ENCODE data around the gene PLXNB1.
A peak's percentile ranks its signal among the peaks of the same experiment; 100 is the strongest.
"Not testable (repeated sequence)": the region's sequence is repeated elsewhere in the genome, so short reads cannot be mapped to it uniquely, and the experiment has no call there.

The PLXNB1 gene

DNA sequence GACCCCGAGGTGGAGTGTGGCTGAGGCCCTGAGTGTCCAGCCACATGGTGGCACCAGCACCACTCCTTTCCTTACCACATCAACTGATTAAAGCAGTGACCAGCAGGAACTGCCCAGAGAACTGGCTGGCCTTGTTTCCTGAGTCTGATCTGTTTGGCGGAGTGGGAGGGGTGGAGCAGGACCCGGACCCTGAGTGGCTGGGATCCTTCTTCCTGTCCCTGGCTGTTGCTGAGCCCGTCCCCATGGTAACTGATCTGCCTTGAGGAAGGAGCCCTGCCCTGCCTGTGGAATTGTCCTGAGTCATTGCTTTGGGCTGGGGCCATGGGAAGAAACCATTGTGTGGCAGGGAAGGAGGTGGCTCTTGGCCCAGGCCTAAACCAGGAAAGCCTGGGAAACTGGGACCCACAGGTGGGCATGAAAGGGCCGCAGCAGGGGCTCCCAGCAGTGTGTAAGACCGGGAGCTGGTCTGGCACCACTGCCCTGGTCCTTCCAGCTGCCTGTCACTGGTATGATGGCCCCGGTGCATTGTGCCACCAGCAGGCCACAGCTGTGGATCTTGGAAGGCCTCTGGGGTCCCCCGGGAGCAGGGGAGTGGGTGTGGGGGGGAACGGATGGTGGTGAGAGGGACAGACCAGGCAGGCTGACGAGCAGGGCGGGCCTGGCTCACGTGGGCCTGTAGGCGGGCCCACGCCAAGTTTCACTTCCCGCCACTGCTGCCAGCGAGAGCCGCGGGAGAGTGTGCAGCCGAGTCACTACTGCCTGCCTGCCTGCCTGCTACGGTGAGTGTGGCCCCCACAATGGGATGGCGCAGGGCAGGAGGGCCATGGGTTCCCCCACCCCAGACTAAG, 35.9 kb upstream of the PLXNB1 start:
- DNase-seq (ENCODE audit: low spot score), result peak; percentile 81

DNA sequence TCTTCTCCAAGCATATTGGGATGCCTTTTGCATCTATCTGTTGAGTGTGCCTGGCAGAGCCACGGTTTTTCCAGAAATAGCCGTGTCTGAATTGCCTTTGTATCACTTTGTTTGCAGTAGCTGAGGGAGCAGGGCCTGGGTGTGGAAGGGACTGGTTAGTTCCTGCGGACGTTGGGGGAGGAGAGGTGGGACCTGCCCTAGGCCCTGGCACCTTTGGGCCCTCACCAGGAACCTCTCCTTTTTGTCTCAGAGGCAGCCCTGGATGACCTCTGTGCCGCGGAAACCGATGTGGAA, 35.3 kb upstream of the PLXNB1 start:
- no peak for DNase-seq (ENCODE audit: low spot score)

DNA sequence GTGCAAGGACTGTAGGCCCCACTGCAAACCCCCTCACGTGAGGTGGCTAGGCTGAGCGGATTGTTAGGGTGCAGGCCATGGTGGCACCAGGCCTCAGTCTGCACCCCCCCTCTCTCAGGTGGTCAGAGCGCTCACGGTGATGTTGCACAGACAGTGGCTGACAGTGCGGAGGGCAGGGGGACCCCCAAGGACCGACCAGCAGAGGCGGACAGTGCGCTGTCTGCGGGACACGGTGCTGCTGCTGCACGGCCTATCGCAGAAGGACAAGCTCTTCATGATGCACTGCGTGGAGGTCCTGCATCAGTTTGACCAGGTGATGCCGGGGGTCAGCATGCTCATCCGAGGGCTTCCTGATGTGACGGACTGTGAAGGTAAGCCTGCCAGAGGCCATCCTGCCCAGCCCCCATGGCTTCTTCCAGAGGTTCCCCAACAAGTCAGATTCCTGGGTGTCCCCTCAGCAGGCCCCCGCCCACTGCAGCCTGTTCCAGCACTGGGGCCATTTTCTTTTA, 34.9 kb upstream of the PLXNB1 start:
- no peak for DNase-seq (ENCODE audit: low spot score)

DNA sequence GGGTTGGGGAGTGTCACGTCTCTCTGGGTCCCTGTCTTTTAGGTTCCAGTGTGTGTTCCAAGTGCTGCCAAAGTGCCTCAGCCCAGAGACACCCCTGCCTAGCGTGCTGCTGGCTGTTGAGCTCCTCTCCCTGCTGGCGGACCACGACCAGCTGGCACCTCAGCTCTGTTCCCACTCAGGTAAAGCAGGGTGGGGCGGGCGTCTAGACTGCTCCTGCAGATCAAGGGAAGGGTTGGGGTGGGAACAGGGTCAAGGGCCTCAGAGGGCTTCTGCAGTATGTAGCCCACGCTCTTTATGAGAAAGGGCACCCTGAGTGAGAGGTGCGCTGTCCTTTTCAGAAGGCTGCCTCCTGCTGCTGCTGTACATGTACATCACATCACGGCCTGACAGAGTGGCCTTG, 33.8 kb upstream of the PLXNB1 start:
- DNase-seq (ENCODE audit: low spot score), result no peak

DNA sequence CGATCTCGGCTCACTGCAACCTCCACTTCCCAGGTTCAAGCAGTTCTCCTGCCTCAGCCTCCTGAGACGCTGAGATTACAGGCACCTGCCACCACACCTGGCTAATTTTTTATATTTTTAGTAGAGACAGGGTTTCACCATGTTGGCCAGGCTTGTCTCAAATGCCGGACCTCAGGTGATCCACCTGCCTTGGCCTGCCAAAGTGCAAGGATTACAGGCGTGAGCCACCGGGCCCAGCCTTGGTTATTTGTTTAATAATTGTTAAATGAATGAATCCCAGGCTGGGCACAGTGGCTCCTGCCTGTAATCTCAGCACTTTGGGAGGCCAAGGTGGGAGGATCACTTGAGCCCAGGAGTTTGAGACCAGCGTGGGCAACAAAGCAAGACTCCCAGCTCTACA, 31.9 kb upstream of the PLXNB1 start:
- not testable (repeated sequence) for DNase-seq (ENCODE audit: low spot score)

DNA sequence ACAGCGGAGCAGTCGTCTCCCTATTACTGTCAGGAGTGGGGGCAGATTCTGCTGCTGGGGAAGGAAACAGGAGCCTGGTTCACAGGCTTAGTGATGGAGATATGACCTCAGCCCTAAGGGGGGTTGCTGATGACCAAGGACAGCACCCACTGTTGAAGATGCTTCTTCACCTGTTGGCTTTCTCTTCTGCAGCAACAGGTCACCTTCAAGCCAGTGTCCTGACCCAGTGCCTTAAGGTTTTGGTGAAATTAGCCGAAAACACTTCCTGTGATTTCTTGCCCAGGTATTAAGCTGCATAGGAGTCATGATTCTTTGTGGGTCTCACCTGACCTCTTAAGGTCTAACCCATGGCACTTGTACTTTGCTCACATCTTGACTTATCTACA, 30.6 kb upstream of the PLXNB1 start:
- DNase-seq (ENCODE audit: low spot score), result no peak

DNA sequence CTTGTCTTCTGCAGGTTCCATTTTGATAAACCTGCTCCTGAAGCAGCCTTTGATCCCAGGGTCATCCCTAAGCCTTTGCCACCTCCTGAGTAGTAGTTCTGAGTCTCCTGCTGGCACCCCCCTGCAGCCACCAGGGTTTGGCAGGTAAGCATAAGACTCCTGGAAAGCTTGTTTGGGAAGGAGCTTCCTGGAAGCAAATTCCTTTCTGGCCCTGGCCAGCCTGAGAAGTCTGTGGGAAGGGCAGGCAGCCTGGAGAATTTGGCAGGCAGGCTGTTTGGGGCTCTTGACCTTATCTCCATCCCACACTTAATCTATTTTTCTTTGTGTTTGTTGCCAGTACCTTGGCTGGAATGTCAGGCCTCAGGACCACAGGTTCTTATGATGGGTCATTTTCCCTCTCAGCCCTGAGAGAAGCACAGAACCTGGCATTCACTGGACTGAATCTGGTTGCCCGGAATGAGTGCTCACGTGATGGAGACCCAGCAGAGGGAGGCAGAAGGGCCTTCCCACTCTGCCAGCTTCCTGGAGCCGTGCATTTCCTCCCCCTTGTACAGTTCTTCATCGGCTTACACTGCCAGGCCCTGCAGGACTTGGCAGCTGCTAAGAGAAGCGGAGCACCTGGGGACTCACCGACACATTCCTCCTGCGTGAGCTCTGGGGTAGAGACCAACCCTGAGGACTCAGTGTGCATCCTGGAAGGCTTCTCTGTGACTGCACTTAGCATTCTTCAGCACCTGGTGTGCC, 30.1 kb upstream of the PLXNB1 start:
- no peak for DNase-seq (ENCODE audit: low spot score)

DNA sequence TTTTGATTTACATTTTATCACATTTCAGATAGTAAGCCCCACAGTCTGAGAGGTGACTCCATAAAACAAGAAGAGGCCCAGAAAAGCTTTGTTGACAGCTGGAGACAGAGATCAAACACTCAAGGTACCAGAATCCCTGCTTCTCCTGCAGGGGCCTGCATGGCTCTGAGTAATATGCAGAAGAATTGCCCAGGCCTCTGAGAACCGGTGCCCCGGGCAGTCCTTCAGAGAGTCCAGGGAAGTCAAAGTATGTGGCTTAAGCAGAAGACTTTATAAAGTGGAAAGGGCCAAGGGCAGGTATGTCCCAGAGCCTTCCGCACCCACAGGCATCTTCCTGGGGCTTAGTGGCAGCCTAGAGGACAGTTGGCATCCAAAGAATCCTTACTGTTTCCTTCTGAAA, 29.4 kb upstream of the PLXNB1 start:
- no peak for DNase-seq (ENCODE audit: low spot score)

DNA sequence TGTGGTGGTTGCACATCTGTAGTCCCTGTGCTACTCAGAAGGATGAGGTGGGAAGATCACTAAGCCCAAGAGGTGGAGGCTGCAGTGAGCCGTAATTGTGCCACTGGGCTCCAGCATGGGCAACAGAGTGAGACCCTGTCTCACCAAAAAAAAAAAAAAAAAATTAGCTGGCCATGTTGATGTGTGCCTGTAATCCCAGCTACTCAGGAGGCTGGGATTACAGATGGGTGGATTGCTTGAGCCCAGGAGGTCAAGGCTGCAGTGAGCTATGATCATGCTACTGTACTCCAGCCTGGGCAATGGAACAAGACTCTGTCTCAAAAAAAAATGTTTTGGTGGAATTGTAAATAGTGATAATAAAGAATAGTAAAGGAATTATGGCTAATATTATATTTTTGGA, 26.6 kb upstream of the PLXNB1 start:
- no peak for DNase-seq (ENCODE audit: low spot score)

DNA sequence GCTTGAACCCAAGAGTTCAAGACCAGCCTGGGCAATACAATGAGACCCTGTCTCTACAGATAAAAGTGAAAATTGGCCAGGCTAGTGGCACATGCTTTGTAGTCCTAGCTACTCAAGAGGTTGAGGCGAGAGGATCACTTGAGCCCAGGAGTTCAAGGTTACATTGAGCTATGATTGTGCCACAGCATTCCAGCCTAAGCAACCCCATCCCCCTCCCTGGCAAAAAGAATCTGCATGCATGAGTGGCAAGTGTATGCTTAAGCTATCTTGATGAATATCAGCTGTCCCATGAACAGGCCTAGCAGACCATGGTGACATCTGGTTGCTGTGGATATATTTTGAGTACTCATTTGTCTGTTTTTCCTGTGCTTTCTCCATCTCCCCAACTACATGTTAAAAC, 21.4 kb upstream of the PLXNB1 start:
- DNase-seq (ENCODE audit: low spot score), result no peak

DNA sequence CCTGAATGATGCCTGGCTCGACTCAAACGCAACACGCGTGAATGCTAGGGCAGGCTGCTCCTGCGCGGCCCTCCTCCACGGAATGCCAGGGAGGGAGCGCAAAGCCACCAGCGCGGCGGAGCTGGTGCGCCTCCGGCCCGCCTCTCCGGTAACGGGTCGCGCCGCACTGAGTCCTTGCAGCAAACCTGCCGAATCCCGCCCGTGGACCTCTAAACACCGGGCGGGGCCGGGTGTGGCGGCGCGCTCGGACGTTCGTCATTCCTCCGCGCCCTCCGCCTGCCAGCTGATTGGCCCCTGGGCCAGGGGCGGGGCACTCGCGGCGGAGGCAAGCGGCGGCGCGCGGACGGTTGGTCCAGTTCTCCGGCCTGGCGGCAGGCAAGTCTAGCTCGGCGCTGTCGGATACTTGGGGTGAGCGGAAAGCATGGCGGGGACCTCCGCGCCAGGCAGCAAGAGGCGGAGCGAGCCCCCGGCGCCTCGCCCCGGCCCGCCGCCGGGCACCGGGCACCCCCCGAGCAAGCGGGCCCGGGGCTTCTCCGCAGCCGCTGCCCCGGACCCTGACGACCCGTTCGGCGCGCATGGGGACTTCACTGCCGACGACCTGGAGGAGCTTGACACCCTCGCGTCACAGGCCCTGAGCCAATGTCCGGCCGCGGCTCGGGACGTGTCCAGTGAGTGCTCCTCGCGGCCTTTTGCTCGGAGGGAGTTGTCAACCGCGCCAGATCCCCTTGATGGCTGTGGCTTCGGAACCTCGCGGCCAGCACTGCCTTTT, 16.7 kb upstream of the PLXNB1 start, which contains the start of gene ATRIP:
ATRIP (plus strand) TSS at position 313 of the 769 bp plus-strand sequence; CDS start at position 422, 109 bp downstream.
- DNase-seq (ENCODE audit: low spot score), result peak; percentile 76

DNA sequence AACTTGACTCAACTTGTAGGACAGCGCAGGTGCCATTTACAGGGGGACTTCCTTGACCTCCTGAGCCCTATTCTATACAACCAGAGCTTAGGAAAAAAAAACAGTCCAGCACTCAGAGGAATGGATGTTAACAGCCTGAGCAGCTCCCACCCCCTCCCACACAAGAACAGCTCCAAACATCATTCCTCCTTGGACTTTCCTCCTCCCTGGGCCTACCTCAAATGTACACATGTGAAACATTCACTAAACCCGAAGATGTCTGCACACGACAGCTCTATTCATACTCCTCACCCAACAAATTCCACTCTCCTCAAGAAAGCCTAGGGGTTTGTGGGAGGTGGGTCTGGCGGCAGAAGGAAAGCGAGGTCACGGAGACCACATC, 16.1 kb upstream of the PLXNB1 start:
- DNase-seq (ENCODE audit: low spot score), result no peak

DNA sequence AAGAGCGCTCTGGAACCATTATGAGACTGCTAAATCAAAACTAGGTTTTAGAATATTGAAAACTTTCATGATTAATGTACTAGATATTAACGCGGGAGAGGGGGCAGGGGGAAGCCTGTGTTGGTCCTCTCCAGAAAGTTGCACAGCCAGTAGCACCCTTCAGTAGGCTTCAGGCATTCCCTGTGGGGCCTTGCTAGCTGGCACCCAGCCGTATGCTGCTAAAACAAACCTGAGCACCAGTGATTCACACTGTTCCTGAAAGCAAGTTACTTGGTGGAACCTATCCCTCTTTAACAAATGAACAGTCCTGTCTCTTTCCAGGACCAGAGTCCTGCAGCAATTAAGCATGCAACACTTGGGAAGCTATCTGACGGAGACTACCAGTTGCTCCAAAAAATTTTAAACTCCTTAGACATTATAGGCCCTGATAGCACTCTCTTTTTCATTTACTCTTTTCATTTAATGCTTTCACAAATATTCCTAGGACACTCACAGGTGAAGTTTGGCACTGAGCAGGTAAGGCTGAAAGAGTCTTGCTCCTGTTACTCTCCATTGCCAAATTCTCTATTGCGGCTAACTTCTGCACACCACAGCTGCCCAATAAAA, 15.5 kb upstream of the PLXNB1 start:
- DNase-seq (ENCODE audit: low spot score), result no peak

DNA sequence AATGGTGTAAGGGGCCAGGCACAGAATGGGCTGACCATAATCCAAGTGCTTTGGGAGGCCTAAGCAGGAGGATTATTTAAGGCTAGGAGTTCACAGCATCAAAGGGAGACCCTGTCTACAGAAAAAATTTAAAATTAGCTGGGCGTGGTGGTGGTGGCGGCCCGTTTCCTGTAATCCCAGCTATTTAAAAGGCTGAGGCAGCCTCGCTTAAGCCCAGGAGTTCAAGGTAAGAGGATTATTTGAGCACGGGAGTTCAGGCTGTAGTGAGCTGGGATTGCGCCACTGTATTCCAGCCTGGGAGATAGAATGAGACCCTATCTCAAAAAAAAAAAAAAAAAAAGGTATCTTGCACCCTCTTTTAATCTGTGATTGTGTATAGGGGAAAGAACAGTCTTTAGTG, 12.1 kb upstream of the PLXNB1 start:
- no peak for DNase-seq (ENCODE audit: low spot score)

DNA sequence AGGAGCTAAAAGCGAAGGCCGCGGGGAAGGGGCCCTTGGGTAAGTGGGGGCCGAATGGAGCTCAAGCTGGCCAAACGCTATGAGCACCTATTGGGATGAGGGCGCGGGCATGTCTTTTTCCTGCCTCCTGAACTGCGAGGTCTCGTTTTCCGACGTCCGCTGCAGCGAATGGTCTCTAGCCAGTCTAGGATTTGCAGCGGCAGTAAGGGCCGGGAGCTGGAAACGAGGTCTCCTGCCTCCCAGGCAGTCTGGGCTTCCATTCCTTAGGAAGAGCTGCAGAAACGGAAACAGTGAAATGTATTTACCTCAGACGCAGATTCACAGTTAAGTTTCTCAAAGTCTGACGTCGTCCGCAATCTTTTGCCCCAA, 10.7 kb upstream of the PLXNB1 start:
- no peak for DNase-seq (ENCODE audit: low spot score)

DNA sequence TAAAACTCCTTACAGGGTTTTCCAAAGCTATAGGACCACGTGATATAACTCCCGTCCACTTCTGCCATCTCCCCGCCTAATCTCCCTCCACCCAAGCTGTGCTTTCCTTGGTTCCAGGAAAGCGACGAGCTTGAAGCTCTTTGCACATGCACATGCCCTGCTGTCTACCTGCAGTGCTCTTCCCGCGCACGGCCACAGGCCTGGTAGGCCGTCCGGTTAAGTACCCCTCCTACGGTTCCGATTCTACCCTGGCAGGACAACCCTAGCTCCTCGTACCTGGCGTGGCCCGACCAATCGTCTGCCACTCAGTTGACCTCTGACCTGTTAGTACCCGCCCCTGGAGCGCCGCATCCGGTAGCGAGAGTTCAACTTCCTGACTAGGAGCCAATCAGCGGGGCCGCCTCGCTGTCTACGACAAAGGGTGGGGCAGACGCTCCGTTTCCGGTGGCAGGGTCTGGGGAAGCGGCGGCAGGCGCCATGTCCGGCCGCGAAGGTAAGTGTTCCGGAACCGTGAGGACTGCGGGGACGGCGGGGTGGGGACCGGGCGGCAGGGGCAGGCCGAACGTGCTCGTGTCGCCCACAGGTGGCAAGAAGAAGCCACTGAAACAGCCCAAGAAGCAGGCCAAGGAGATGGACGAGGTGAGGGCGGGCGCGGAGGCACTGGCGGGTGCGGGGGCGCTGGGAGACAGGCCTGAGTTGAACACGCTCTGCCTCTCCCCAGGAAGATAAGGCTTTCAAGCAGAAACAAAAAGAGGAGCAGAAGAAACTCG, 10.1 kb upstream of the PLXNB1 start, which contains the start of the genes CCDC51 and TMA7:
CCDC51 (minus strand) TSS at position 300 of the 770 bp plus-strand sequence. CDS start 4,991 bp downstream, outside the sequence.
TMA7 (plus strand) TSS at position 438 of the 770 bp plus-strand sequence; CDS start at position 478, 40 bp downstream.
- peak; percentile 93 for DNase-seq (ENCODE audit: low spot score)

DNA sequence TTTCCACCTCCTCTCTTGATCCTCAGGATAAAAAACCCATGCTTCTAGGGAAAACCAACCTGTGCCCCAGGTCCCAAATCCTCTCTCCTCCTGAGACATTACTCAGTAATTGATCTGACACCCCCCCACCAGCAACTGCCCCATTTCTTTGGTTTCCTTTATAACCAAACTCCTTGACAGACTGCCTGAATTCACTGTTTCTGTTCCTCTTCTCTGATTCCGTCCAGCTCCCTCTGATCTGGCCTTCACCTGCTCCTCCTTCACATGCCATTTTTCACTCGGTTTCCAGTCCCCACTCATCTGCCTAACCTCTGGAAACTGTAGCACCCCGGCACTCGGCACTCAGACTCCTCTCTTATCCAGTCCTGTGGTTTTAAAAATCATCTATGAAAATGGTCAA, 7.9 kb upstream of the PLXNB1 start:
- DNase-seq (ENCODE audit: low spot score), result no peak

DNA sequence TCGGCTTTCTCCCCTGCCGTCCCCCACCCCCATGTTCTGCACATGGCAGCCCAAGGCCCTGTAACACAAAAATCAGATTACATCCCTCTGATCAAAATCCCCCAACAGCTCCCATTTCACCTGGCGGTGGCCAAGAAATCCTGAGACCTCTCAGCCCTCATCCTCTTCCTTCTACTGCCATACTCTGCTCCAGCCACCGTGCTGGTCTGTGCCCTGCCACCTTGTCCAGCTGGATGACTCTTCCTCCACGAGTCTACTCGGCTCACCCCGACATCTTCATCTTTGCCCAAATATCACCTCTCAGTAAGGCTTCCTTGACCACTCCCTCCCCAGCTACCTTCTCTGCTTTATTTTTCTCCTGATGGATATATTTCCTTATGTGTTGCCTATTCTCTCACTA, 7.0 kb upstream of the PLXNB1 start:
- no peak for DNase-seq (ENCODE audit: low spot score)

DNA sequence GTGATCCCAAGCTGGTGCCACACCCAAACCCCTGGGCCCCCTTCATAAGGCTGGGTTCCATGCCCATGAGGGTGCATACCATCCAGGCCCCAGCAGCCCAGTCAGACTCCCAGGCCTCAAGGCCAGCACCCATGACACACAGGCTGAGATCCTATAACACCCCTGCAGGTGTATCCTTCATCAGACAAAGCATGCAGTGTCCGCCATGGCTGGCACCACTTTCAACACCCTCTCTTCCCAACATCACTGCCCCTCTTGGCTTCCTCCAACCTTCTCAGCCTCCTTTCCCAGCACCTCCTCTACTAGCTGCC, 6.5 kb upstream of the PLXNB1 start:
- no peak for DNase-seq (ENCODE audit: low spot score)

DNA sequence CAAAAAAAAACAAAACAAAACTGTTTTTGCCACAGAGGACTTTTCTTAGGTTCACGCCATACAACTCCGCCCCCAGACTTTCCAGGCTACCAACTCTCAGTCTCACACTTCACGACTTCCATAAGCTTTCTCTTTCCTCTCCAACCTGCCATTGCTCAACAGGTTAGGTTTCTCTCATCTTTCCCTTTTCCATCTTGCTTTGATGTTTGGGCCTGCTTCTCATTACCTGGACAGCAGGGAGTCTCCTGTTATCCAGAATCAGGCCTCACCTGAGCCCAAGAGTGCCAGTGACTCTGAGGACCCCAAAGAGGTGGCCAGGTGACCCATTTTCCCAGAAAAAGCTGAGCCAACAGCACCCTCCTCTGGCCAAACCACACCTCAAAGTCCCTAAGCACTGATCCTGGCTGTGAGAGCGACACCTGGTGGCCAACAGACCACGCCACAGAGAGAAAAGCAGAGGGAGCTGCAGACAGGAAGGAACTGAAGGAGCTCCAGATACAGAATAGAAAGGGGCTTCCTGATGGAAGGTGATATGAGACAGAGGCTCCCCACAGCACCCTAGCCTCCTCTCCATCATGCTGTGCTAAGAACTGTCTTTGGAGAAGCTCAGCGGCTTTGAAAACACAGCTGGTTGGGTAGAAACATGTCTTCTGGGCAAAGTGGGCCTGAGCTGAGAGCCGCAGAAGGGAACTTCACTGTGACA, 6.0 kb upstream of the PLXNB1 start:
- peak; percentile 84 for DNase-seq (ENCODE audit: low spot score)

DNA sequence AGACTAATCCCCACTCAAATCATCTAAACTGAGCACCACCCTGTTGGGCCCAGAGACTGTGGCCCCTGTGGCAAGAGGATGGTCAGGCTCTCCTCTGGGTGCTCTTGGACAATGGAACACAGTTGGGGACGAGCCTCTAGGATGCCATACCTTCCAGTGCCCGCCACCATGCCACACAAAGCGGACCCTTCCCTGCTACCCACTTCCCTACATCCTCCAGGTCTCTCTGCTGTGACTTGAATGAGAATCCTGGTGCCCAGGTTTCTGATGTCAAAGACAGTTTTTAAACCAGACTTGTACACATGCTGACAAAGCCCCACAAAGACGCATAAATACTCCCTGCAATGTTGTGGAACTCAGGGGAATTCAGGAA, 5.3 kb upstream of the PLXNB1 start:
- no peak for DNase-seq (ENCODE audit: low spot score)
